Smooth muscle cell (in vitro differentiated cells): Measurements from ENCODE around the gene PARD3. TPM values are rescaled to one million over a fixed set of nuclear protein-coding genes. Genes with fewer than 3 reads are reported as not detected.

ENCODE experiments used
- DNase-seq: peaks from one replicate; lab custom pipeline; 2025; ENCODE audit not compliant: unreplicated experiment; lab: John Stamatoyannopoulos, UW
- H2AFZ ChIP-seq: fragments of 200-600 bp; sonication (generic); 2 replicates; pipeline ENCODE4 v1.6.0; 2016; ENCODE audit warnings: antibody characterized with exemption, low read depth, mild to moderate bottlenecking
- H3F3A ChIP-seq: fragments of 200-600 bp; sonication (generic); 2 replicates; pipeline ENCODE4 v1.6.0; 2017; ENCODE audit warnings: antibody characterized with exemption, low read depth
- H3K27ac ChIP-seq: fragments of 200-600 bp; sonication (generic); 2 replicates; pipeline ENCODE4 v1.5.1; 2016; ENCODE audit warnings: low read depth, mild to moderate bottlenecking
- H3K27me3 ChIP-seq: fragments of 200-600 bp; sonication (generic); 2 replicates; pipeline ENCODE4 v1.6.1; 2016; ENCODE audit warnings: low read depth, mild to moderate bottlenecking
- H3K36me3 ChIP-seq: fragments of 200-600 bp; sonication (generic); 2 replicates; pipeline ENCODE4 v1.5.1; 2016; ENCODE audit warnings: low read depth
- H3K4me1 ChIP-seq: fragments of 200-600 bp; sonication (generic); 2 replicates; pipeline ENCODE4 v1.5.1; 2016; ENCODE audit warnings: low read depth
- H3K4me2 ChIP-seq: fragments of 200-600 bp; sonication (generic); 2 replicates; pipeline ENCODE4 v1.6.0; 2016; ENCODE audit warnings: mild to moderate bottlenecking
- H3K4me3 ChIP-seq: fragments of 200-600 bp; sonication (generic); 2 replicates; pipeline ENCODE4 v1.5.1; 2016; ENCODE audit warnings: mild to moderate bottlenecking
- H3K79me2 ChIP-seq: fragments of 200-600 bp; sonication (generic); 2 replicates; pipeline ENCODE4 v1.6.0; 2016; ENCODE audit warnings: low read depth, mild to moderate bottlenecking
- H3K9ac ChIP-seq: fragments of 200-600 bp; sonication (generic); 2 replicates; pipeline ENCODE4 v1.6.0; 2016; ENCODE audit warnings: low read depth
- H3K9me3 ChIP-seq: fragments of 200-600 bp; sonication (generic); replicated peaks from 2 replicates; pipeline ENCODE4 v1.5.1; 2016; ENCODE audit warnings: low read depth
- H4K20me1 ChIP-seq: fragments of 200-600 bp; sonication (generic); 2 replicates; pipeline ENCODE4 v1.6.0; 2016; ENCODE audit warnings: low read depth
- CTCF ChIP-seq: fragments of 200-600 bp; sonication (generic); IDR thresholded peaks from 2 replicates; pipeline ENCODE4 v1.5.1; 2017; ENCODE audit warnings: borderline replicate concordance, mild to moderate bottlenecking, antibody characterized with exemption; ENCODE audit not compliant: insufficient read depth, poor library complexity, severe bottlenecking
- WGBS: methylation state at CpG from one replicate; pipeline ENCODE4 v1.1.7; 2016; ENCODE audit warnings: low lambda C conversion rate; 5-methylcytosine and 5-hydroxymethylcytosine counted together
- polyA plus RNA-seq: library from polyadenylated mRNA; unstranded; fragments of >200 nt; fragmentation: Nextera tagmentation; extraction: Ambion mirVana; gene quantifications from 2 replicates; pipeline ENCODE4 v1.2.1, GENCODE V29; 2016
- total RNA-seq: library from RNA; depleted of rRNA; stranded (reverse); fragments of >200 nt; gene quantifications from 2 replicates; pipeline ENCODE4 v1.2.3, GENCODE V29; 2014

The PARD3 gene
- total and polyA plus RNA-seq, 2 experiments from 2014 or later: 17.5 to 26.0 TPM

- Histone ChIP-seq H3K4me1 (no peaks in the 10 kb centered on the region), H3K27me3 (no peaks in the 10 kb centered on the region)
- no peak for DNase-seq
Observed at GRCh38 chr10:34408381-34408780, 406.7 kb downstream of the PARD3 start.

GRCh38 chr10:34407324-34407805 is 407.7 kb downstream of the PARD3 start:
- TF ChIP-seq CTCF: no peak
- H3K9ac ChIP-seq: no peak overlapping the region
- no peak overlapping the region for H3K4me2 ChIP-seq
- H3K4me1 ChIP-seq: no peaks in the 10 kb centered on the region
- H3K9me3 ChIP-seq: no peaks in the 10 kb centered on the region
- H3K27ac ChIP-seq: no peak overlapping the region
- H4K20me1 ChIP-seq: no peaks in the 10 kb centered on the region
- 79% methylated on average over 7 of the region's 7 CpGs for WGBS
- no peaks in the 10 kb centered on the region for H3K79me2 ChIP-seq
- DNase-seq: no peak
- H2AFZ ChIP-seq: no peak overlapping the region
- H3F3A ChIP-seq: no peaks in the 10 kb centered on the region
- H3K27me3 ChIP-seq: no peaks in the 10 kb centered on the region
- no peaks in the 10 kb centered on the region for H3K36me3 ChIP-seq
- no peak overlapping the region for H3K4me3 ChIP-seq

More at GRCh38 chr10:34408381-34408780, 406.7 kb downstream of the PARD3 start:
- H3K9me3 ChIP-seq: no peaks in the 10 kb centered on the region
- H2AFZ ChIP-seq: no peak overlapping the region
- H3K36me3 ChIP-seq: no peaks in the 10 kb centered on the region
- H3F3A ChIP-seq: no peaks in the 10 kb centered on the region
- no peak overlapping the region for H3K4me3 ChIP-seq
- no peak overlapping the region for H3K27ac ChIP-seq
- no peaks in the 10 kb centered on the region for H3K79me2 ChIP-seq
- H3K9ac ChIP-seq: no peak overlapping the region
- WGBS: 97% methylated on average over 2 of the region's 2 CpGs
- no peak for TF ChIP-seq CTCF
- H3K4me2 ChIP-seq: no peak overlapping the region
- no peaks in the 10 kb centered on the region for H4K20me1 ChIP-seq

- no peaks in the 10 kb centered on the region for H3K79me2 ChIP-seq
- H2AFZ ChIP-seq: no peak overlapping the region
- WGBS: 94% methylated on average over 4 of the region's 4 CpGs
- H3K4me3 ChIP-seq: no peak overlapping the region
- no peaks in the 10 kb centered on the region for H3K27me3 ChIP-seq
- no peaks in the 10 kb centered on the region for H3K9me3 ChIP-seq
- no peak overlapping the region for H3K4me2 ChIP-seq
- H3K9ac ChIP-seq: no peak overlapping the region
- H3K27ac ChIP-seq: no peak overlapping the region
- no peak for DNase-seq
- no peaks in the 10 kb centered on the region for H4K20me1 ChIP-seq
- H3K4me1 ChIP-seq: no peaks in the 10 kb centered on the region
- no peaks in the 10 kb centered on the region for H3F3A ChIP-seq
- H3K36me3 ChIP-seq: no peaks in the 10 kb centered on the region
- no peak for TF ChIP-seq CTCF
Observed at GRCh38 chr10:34406463-34407323, 408.4 kb downstream of the PARD3 start.
